ENCODE measurements around the gene FOXL3.

Gene FOXL3

DNA sequence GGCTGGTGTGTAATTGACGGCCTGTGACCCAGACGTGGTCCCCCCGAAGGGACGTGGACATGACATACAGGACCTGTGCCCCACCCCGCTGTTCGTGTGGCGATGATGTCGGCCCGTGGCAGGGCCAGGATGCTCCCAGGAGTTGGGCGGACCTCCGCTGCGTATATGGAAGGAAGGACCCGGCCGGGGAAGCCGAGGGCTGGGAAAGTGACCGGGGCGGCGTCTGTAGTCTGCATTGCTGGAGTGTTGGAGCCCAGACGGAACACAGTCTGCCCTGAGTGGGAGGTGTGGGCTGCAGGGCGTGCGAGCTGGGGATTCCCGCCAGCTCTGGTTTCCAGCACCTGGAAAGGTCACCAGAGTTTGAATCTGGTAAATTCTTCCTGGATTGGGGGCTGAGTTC lies 45.0 kb upstream of the FOXL3 start:
- no peak for TF ChIP-seq EZH2phosphoT487 (IDR thresholded peaks at IDR 0.05; ENCODE audit: borderline replicate concordance, low read length)
- TF ChIP-seq, protein P1, sequence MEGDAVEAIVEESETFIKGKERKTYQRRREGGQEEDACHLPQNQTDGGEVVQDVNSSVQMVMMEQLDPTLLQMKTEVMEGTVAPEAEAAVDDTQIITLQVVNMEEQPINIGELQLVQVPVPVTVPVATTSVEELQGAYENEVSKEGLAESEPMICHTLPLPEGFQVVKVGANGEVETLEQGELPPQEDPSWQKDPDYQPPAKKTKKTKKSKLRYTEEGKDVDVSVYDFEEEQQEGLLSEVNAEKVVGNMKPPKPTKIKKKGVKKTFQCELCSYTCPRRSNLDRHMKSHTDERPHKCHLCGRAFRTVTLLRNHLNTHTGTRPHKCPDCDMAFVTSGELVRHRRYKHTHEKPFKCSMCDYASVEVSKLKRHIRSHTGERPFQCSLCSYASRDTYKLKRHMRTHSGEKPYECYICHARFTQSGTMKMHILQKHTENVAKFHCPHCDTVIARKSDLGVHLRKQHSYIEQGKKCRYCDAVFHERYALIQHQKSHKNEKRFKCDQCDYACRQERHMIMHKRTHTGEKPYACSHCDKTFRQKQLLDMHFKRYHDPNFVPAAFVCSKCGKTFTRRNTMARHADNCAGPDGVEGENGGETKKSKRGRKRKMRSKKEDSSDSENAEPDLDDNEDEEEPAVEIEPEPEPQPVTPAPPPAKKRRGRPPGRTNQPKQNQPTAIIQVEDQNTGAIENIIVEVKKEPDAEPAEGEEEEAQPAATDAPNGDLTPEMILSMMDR (IDR thresholded peaks at IDR 0.05; ENCODE audit: low read depth, low read length, poor library complexity, severe bottlenecking) = no peak
- Histone ChIP-seq H3K9me3 (ENCODE audit: control insufficient read depth, insufficient read depth, low read length) (peaks cover 60% of the 10 kb centered on the region; the same call in 1 of the 2 replicates), H3F3A (ENCODE audit: control insufficient read depth, insufficient read depth) (no peaks in the 10 kb centered on the region), H3K79me2 (ENCODE audit: control insufficient read depth, low read length) (no peaks in the 10 kb centered on the region), H3K9me2 (replicated peaks; ENCODE audit: control insufficient read depth, low read length) (no peaks in the 10 kb centered on the region), H3K36me3 (ENCODE audit: control insufficient read depth, low read length) (no peaks in the 10 kb centered on the region), H3K27me3 (ENCODE audit: control insufficient read depth, low read length) (no peaks in the 10 kb centered on the region), H3K4me2 (ENCODE audit: low read length) (no peak overlapping the region), H3K27ac (ENCODE audit: low read depth, low read length) (no peak overlapping the region), H3K4me1 (ENCODE audit: control insufficient read depth, low read length) (no peaks in the 10 kb centered on the region), H3K4me3 (ENCODE audit: low read length) (no peak overlapping the region), H4K20me1 (ENCODE audit: control insufficient read depth, insufficient read depth, low read depth, low read length) (no peaks in the 10 kb centered on the region)

GRCh38 chr7:245574-246295 lies 44.2 kb upstream of the FOXL3 start:
- H3K9me2 ChIP-seq (replicated peaks; ENCODE audit: control insufficient read depth, low read length) = no peaks in the 10 kb centered on the region
- H3K4me2 ChIP-seq (ENCODE audit: low read length) = no peak overlapping the region
- H3K4me1 ChIP-seq (ENCODE audit: control insufficient read depth, low read length) = no peaks in the 10 kb centered on the region
- no peaks in the 10 kb centered on the region for H3K27me3 ChIP-seq (ENCODE audit: control insufficient read depth, low read length)
- H3F3A ChIP-seq (ENCODE audit: control insufficient read depth, insufficient read depth) = no peaks in the 10 kb centered on the region
- H4K20me1 ChIP-seq (ENCODE audit: control insufficient read depth, insufficient read depth, low read depth, low read length) = no peaks in the 10 kb centered on the region
- no peaks in the 10 kb centered on the region for H3K79me2 ChIP-seq (ENCODE audit: control insufficient read depth, low read length)
- H3K27ac ChIP-seq (ENCODE audit: low read depth, low read length) = no peak overlapping the region
- H3K9me3 ChIP-seq (ENCODE audit: control insufficient read depth, insufficient read depth, low read length) = peaks cover 67% of the 10 kb centered on the region; the same call in 1 of the 2 replicates
- TF ChIP-seq, protein P1 (IDR thresholded peaks at IDR 0.05; ENCODE audit: low read depth, low read length, poor library complexity, severe bottlenecking) = no peak
- no peak for TF ChIP-seq EZH2phosphoT487 (IDR thresholded peaks at IDR 0.05; ENCODE audit: borderline replicate concordance, low read length)
- no peaks in the 10 kb centered on the region for H3K36me3 ChIP-seq (ENCODE audit: control insufficient read depth, low read length)
- no peak overlapping the region for H3K4me3 ChIP-seq (ENCODE audit: low read length)

GRCh38 chr7:246451-246850 lies 43.5 kb upstream of the FOXL3 start:
- Histone ChIP-seq H3K9me2 (replicated peaks; ENCODE audit: control insufficient read depth, low read length) (no peaks in the 10 kb centered on the region), H3F3A (ENCODE audit: control insufficient read depth, insufficient read depth) (no peaks in the 10 kb centered on the region), H3K27ac (ENCODE audit: low read depth, low read length) (no peak overlapping the region), H3K9me3 (ENCODE audit: control insufficient read depth, insufficient read depth, low read length) (peaks cover 71% of the 10 kb centered on the region), H3K79me2 (ENCODE audit: control insufficient read depth, low read length) (no peaks in the 10 kb centered on the region), H3K27me3 (ENCODE audit: control insufficient read depth, low read length) (no peaks in the 10 kb centered on the region), H4K20me1 (ENCODE audit: control insufficient read depth, insufficient read depth, low read depth, low read length) (no peaks in the 10 kb centered on the region), H3K4me2 (ENCODE audit: low read length) (no peak overlapping the region), H3K4me3 (ENCODE audit: low read length) (no peak overlapping the region), H3K36me3 (ENCODE audit: control insufficient read depth, low read length) (no peaks in the 10 kb centered on the region), H3K4me1 (ENCODE audit: control insufficient read depth, low read length) (no peaks in the 10 kb centered on the region)
- TF ChIP-seq, protein P1 (IDR thresholded peaks at IDR 0.05; ENCODE audit: low read depth, low read length, poor library complexity, severe bottlenecking) = no peak
- TF ChIP-seq EZH2phosphoT487 (IDR thresholded peaks at IDR 0.05; ENCODE audit: borderline replicate concordance, low read length) = no peak
